Fibroblast of lung (primary cell): ENCODE results near the gene EPS8L1.

Experiments used
- EZH2 ChIP-seq: IDR thresholded peaks from 2 replicates; pipeline ENCODE4 v1.5.1; 2012; ENCODE audit warnings: low read length, control low read depth, mild to moderate bottlenecking; ENCODE audit errors: missing control alignments
- TF ChIP-seq, protein P1 (sequence below), 2 donors: IDR thresholded peaks in 1 of 2; conservative IDR thresholded peaks in 1 of 2; 1 replicate in 1 of 2; 2 replicates in 1 of 2; pipeline ENCODE4 v1.5.1; 2011 to 2012; ENCODE audit warnings: low read length in 2 of 2, control low read depth in 1 of 2, inconsistent platforms in 1 of 2, low read depth in 1 of 2, mild to moderate bottlenecking in 1 of 2

DNA sequence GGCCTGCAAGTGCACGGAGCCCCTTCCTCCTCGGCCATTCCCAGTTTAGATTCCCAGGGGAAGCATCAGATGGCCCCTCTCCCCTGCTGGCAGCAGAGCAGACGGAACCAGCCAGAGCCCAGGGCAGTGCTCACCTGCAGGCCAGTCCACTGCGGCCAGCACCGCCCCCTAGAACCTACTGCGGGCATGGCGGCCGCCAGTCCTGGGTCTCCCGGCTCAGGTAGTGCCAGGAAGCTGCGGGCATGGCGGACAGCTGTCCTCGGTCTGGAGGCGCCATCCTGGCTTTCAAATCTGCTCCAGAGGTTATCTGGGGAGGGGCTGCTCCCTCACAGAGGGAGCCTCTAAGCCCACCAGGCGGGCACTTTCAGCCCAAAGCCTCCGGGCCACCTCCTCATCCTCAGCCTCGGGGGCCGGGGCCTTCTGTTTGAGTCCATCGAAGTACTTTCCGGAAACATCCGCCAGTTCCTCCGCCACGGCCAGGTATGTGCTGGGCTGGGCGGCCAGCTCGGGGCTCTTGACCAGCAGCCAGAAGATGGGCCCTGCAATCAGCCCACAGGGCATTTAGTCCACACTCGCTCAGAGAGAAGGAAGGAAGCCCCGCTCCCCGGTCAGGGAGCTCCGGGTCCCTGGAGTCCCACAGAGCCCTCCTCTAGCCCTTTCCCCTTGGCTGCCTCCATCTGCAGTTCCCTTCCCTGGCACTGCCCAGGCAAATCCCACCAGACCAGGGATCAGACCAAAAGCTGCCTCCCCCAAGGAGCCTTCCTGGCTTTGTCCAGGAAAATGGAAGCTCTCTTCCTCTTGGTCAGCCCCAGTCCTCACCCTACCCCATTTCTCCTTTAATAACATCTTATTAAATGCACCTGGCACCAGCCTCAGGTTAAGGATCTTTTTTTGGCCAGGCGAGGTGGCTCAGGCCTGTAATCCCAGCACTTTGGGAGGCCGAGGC is 30.6 kb upstream of the EPS8L1 start:
- TF ChIP-seq EZH2, result no peak
- TF ChIP-seq, protein P1, sequence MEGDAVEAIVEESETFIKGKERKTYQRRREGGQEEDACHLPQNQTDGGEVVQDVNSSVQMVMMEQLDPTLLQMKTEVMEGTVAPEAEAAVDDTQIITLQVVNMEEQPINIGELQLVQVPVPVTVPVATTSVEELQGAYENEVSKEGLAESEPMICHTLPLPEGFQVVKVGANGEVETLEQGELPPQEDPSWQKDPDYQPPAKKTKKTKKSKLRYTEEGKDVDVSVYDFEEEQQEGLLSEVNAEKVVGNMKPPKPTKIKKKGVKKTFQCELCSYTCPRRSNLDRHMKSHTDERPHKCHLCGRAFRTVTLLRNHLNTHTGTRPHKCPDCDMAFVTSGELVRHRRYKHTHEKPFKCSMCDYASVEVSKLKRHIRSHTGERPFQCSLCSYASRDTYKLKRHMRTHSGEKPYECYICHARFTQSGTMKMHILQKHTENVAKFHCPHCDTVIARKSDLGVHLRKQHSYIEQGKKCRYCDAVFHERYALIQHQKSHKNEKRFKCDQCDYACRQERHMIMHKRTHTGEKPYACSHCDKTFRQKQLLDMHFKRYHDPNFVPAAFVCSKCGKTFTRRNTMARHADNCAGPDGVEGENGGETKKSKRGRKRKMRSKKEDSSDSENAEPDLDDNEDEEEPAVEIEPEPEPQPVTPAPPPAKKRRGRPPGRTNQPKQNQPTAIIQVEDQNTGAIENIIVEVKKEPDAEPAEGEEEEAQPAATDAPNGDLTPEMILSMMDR (conservative IDR thresholded peaks at IDR 0.05 in 1 of 2, IDR thresholded peaks at IDR 0.05 in 1 of 2; ENCODE audit: low read depth in 1 of 2, low read length in 2 of 2), result no peak
